Tibial artery (tissue), 4 donors: Measurements from ENCODE around the gene GOLGB1.

Experiments used
- DNase-seq, 2 donors: peaks; one replicate each; pipeline ENCODE4 v3.0.0-alpha.2; 2019
- H3K27ac ChIP-seq, 2 donors: fragments of 200-600 bp; sonication (generic) in 1 of 2; 1 replicate in 1 of 2; 2 replicates in 1 of 2; pipeline ENCODE4 v1.5.1; 2018 to 2019; ENCODE audit warnings: mild to moderate bottlenecking in 1 of 2
- H3K27me3 ChIP-seq, 2 donors: fragments of 200-600 bp; sonication (generic) in 1 of 2; one replicate each; pipeline versions ENCODE4 v1.5.1 to v1.6.0; 2016 to 2019
- H3K36me3 ChIP-seq, 3 donors: fragments of 200-600 bp; sonication (generic) in 2 of 3; one replicate each; pipeline ENCODE4 v1.5.1; 2016 to 2019; ENCODE audit warnings: mild to moderate bottlenecking in 2 of 3
- H3K4me1 ChIP-seq, 4 donors: fragments of 200-600 bp; sonication (generic) in 2 of 4; 1 replicate in 3 of 4; 2 replicates in 1 of 4; pipeline ENCODE4 v1.5.1; 2016 to 2019
- H3K4me3 ChIP-seq, 2 donors: fragments of 200-600 bp; sonication (generic) in 1 of 2; 1 replicate in 1 of 2; 2 replicates in 1 of 2; pipeline ENCODE4 v1.5.1; 2018 to 2019; ENCODE audit warnings: mild to moderate bottlenecking in 2 of 2
- H3K9me3 ChIP-seq, 3 donors: fragments of 200-600 bp; sonication (generic) in 1 of 3; one replicate each; pipeline ENCODE4 v1.5.1; 2016 to 2019
- CTCF ChIP-seq, 2 experiments: fragments of 200-600 bp in 1 of 2; fragments of 450-650 bp in 1 of 2; IDR thresholded peaks; one replicate each; pipeline ENCODE4 v1.5.1; 2017 to 2019; ENCODE audit warnings: antibody characterized with exemption in 2 of 2, mild to moderate bottlenecking in 1 of 2, moderate library complexity in 1 of 2
- intact Hi-C: fragments of 100-400 bp; cut with DNase I; formaldehyde crosslinking; loops from one replicate; pipeline ENCODE4 v1.15.0; 2023; ENCODE audit warnings: low total_unique reads

GOLGB1 gene

GRCh38 chr3:121642601-121643314 lies 106.8 kb downstream of the GOLGB1 start:
- no peaks in the 10 kb centered on the region for H3K9me3 ChIP-seq
- peaks cover 0 to 13% (median 0%) of the 10 kb centered on the region in 3 donors for H3K36me3 ChIP-seq
- H3K4me3 ChIP-seq, result no peak overlapping the region
- H3K4me1 ChIP-seq, result peaks cover 0 to under 1% (median under 1%) of the 10 kb centered on the region in 4 donors
- DNase-seq, result no peak
- intact Hi-C loops, result no loop called here
- no peak overlapping the region for H3K27ac ChIP-seq
- H3K27me3 ChIP-seq, result no peaks in the 10 kb centered on the region
- no peak for TF ChIP-seq CTCF (IDR thresholded peaks at IDR 0.05)

GRCh38 chr3:121641127-121641526 lies 108.4 kb downstream of the GOLGB1 start:
- intact Hi-C loops, result no loop called here
- Histone ChIP-seq H3K36me3 (peaks cover 0 to 13% (median 0%) of the 10 kb centered on the region in 3 donors), H3K9me3 (no peaks in the 10 kb centered on the region), H3K4me3 (no peak overlapping the region), H3K27me3 (no peaks in the 10 kb centered on the region), H3K4me1 (no peaks in the 10 kb centered on the region), H3K27ac (no peak overlapping the region)
- DNase-seq, result no peak
- TF ChIP-seq CTCF (IDR thresholded peaks at IDR 0.05), result no peak

- no peak for TF ChIP-seq CTCF (IDR thresholded peaks at IDR 0.05)
- peaks cover 0 to 7% (median 0%) of the 10 kb centered on the region in 3 donors for H3K36me3 ChIP-seq
- H3K27ac ChIP-seq, result no peak overlapping the region
- no peaks in the 10 kb centered on the region for H3K27me3 ChIP-seq
- H3K9me3 ChIP-seq, result no peaks in the 10 kb centered on the region
- H3K4me1 ChIP-seq, result no peaks in the 10 kb centered on the region
- intact Hi-C loops, result no loop called here
- DNase-seq, result no peak
- H3K4me3 ChIP-seq, result no peak overlapping the region
These were observed 111.6 kb downstream of the GOLGB1 start for GRCh38 chr3:121637922-121638321.

GRCh38 chr3:121630355-121630754 lies 119.2 kb downstream of the GOLGB1 start:
- Histone ChIP-seq H3K4me1 (no peaks in the 10 kb centered on the region), H3K9me3 (no peaks in the 10 kb centered on the region), H3K4me3 (no peak overlapping the region), H3K36me3 (no peaks in the 10 kb centered on the region), H3K27me3 (no peaks in the 10 kb centered on the region), H3K27ac (no peak overlapping the region)
- TF ChIP-seq CTCF (IDR thresholded peaks at IDR 0.05), result no peak
- DNase-seq, result no peak
- intact Hi-C loops, result no loop called here

- TF ChIP-seq CTCF (IDR thresholded peaks at IDR 0.05), result no peak
- Histone ChIP-seq H3K4me3 (no peak overlapping the region), H3K27me3 (no peaks in the 10 kb centered on the region), H3K9me3 (no peaks in the 10 kb centered on the region), H3K36me3 (no peaks in the 10 kb centered on the region), H3K27ac (no peak overlapping the region), H3K4me1 (no peaks in the 10 kb centered on the region)
- DNase-seq, result no peak
- intact Hi-C loops, result no loop called here
These were observed 119.9 kb downstream of the GOLGB1 start for GRCh38 chr3:121629601-121630000.
